Measurements from ENCODE around the gene NKAIN2.

NKAIN2 gene

GRCh38 chr6:124143435-124143834 is 339.8 kb downstream of the NKAIN2 start:
- Histone ChIP-seq H3K9me3 (no peaks in the 10 kb centered on the region), H3K4me1 (no peaks in the 10 kb centered on the region), H3K36me3 (no peaks in the 10 kb centered on the region), H3K27me3 (no peaks in the 10 kb centered on the region), H3K4me3 (ENCODE audit: low read depth, low read length) (no peak overlapping the region)
- no peak for DNase-seq
- TF ChIP-seq CTCF (IDR thresholded peaks at IDR 0.05; ENCODE audit: low read depth, low read length), result no peak

DNA sequence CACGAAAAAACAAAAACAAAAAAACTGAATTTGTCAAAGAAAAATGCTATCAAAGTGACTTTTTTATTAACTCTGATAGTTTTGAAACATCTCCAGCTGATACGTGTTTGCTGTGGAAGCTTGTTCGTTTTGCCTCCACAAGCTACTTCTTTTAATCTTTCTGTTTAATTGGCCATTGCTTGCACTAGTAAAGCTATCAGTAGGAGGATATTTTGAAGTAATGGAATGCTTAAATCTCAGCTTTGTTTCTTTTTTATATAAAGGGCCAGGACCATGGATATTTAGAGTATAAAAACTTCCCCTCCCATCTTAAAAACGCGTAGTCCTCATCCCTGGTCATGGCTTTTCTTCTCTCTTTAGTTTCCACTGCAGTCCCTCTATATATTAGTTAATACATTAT is 344.0 kb downstream of the NKAIN2 start:
- no peak for DNase-seq
- no peaks in the 10 kb centered on the region for H3K9me3 ChIP-seq
- no peaks in the 10 kb centered on the region for H3K4me1 ChIP-seq
- H3K27me3 ChIP-seq, result no peaks in the 10 kb centered on the region
- H3K36me3 ChIP-seq, result no peaks in the 10 kb centered on the region
- no peak for TF ChIP-seq CTCF (IDR thresholded peaks at IDR 0.05; ENCODE audit: low read depth, low read length)
- H3K4me3 ChIP-seq (ENCODE audit: low read depth, low read length), result no peak overlapping the region

- DNase-seq, result no peak
- TF ChIP-seq CTCF (IDR thresholded peaks at IDR 0.05; ENCODE audit: low read depth, low read length), result no peak
- no peaks in the 10 kb centered on the region for H3K27me3 ChIP-seq
These were observed 344.7 kb downstream of the NKAIN2 start for GRCh38 chr6:124148236-124148957.

GRCh38 chr6:124149646-124150045 is 346.0 kb downstream of the NKAIN2 start:
- H3K27me3 ChIP-seq, result no peaks in the 10 kb centered on the region
- H3K9me3 ChIP-seq, result no peaks in the 10 kb centered on the region
- no peaks in the 10 kb centered on the region for H3K4me1 ChIP-seq
- H3K4me3 ChIP-seq (ENCODE audit: low read depth, low read length), result no peak overlapping the region
- no peaks in the 10 kb centered on the region for H3K36me3 ChIP-seq
- no peak for TF ChIP-seq CTCF (IDR thresholded peaks at IDR 0.05; ENCODE audit: low read depth, low read length)
- no peak for DNase-seq

More at GRCh38 chr6:124148236-124148957, 344.7 kb downstream of the NKAIN2 start:
- H3K4me1 ChIP-seq, result no peaks in the 10 kb centered on the region
- no peak overlapping the region for H3K4me3 ChIP-seq (ENCODE audit: low read depth, low read length)
- H3K9me3 ChIP-seq, result no peaks in the 10 kb centered on the region
- H3K36me3 ChIP-seq, result no peaks in the 10 kb centered on the region

- Histone ChIP-seq H3K27me3 (no peaks in the 10 kb centered on the region), H3K36me3 (no peaks in the 10 kb centered on the region), H3K9me3 (no peaks in the 10 kb centered on the region), H3K4me3 (ENCODE audit: low read depth, low read length) (no peak overlapping the region), H3K4me1 (no peaks in the 10 kb centered on the region)
- no peak for TF ChIP-seq CTCF (IDR thresholded peaks at IDR 0.05; ENCODE audit: low read depth, low read length)
- DNase-seq, result no peak
These were observed 354.4 kb downstream of the NKAIN2 start for GRCh38 chr6:124158024-124158423.

GRCh38 chr6:124163676-124164075 is 360.0 kb downstream of the NKAIN2 start:
- Histone ChIP-seq H3K4me3 (ENCODE audit: low read depth, low read length) (no peak overlapping the region), H3K27me3 (no peaks in the 10 kb centered on the region), H3K4me1 (no peaks in the 10 kb centered on the region), H3K36me3 (no peaks in the 10 kb centered on the region), H3K9me3 (no peaks in the 10 kb centered on the region)
- no peak for DNase-seq
- TF ChIP-seq CTCF (IDR thresholded peaks at IDR 0.05; ENCODE audit: low read depth, low read length), result no peak
